CD4-positive, alpha-beta T cell (primary cell): ENCODE data around the gene PLCD1. TPM values are rescaled to one million over a fixed set of nuclear protein-coding genes. Genes with fewer than 3 reads are reported as not detected.
A peak's percentile ranks its signal among the peaks of the same experiment; 100 is the strongest.
"Not testable (repeated sequence)": the region's sequence is repeated elsewhere in the genome, so short reads cannot be mapped to it uniquely, and the experiment has no call there.

ENCODE experiments used
- ATAC-seq: fragments of 200-7000 bp; cut with Tn5 transposase; one replicate; pipeline ENCODE4 v1.10.0; 2022; ENCODE audit warnings: mild to moderate bottlenecking; ENCODE audit not compliant: poor library complexity
- CTCF ChIA-PET: fragments of 350-600 bp; sonication (Branson Sonifier 250); formaldehyde crosslinking; loops from one replicate; lab custom pipeline; 2021; ENCODE audit warnings: antibody characterized with exemption, inconsistent platforms; lab: Charles Lee
- POLR2A ChIA-PET: fragments of 350-600 bp; sonication (Branson Sonifier 250); formaldehyde crosslinking; loops from one replicate; lab custom pipeline; 2021; ENCODE audit warnings: antibody characterized with exemption, inconsistent platforms; lab: Charles Lee
- DNase-seq, 14 experiments: peaks; one replicate each; pipeline ENCODE4 v3.0.0-alpha.2; 2013 to 2020; ENCODE audit warnings: mixed read lengths in 2 of 14
- H3K27ac ChIP-seq, 2 donors: one replicate each; pipeline versions ENCODE4 v1.5.1 to v1.7.0; 2013; ENCODE audit warnings: low read length in 2 of 2, low read depth in 1 of 2, mild to moderate bottlenecking in 1 of 2
- H3K27me3 ChIP-seq, 2 experiments: 1 replicate in 1 of 2; 2 replicates in 1 of 2; pipeline versions ENCODE4 v1.6.1 to v1.7.0; 2013; ENCODE audit warnings: low read length in 2 of 2, control low read depth in 1 of 2, mild to moderate bottlenecking in 1 of 2, moderate library complexity in 1 of 2; ENCODE audit not compliant: insufficient read depth in 2 of 2, control insufficient read depth in 1 of 2
- H3K36me3 ChIP-seq: one replicate; pipeline ENCODE4 v1.6.1; 2013; ENCODE audit warnings: low read length, control low read depth; ENCODE audit not compliant: insufficient read depth
- H3K4me1 ChIP-seq: one replicate; pipeline ENCODE4 v1.6.1; 2013; ENCODE audit warnings: low read length, control low read depth; ENCODE audit not compliant: insufficient read depth
- H3K4me3 ChIP-seq: one replicate; pipeline ENCODE4 v1.5.1; 2013; ENCODE audit warnings: mild to moderate bottlenecking, low read length, moderate library complexity
- H3K9me3 ChIP-seq, 2 experiments: 1 replicate in 1 of 2; 2 replicates in 1 of 2; pipeline versions ENCODE4 v1.6.1 to v1.7.0; 2013; ENCODE audit warnings: low read length in 2 of 2, mild to moderate bottlenecking in 2 of 2, control low read depth in 1 of 2, moderate library complexity in 1 of 2; ENCODE audit not compliant: control insufficient read depth in 1 of 2, insufficient read depth in 1 of 2
- H3K27ac Mint-ChIP-seq: one replicate; pipeline ENCODE4 v1.8.0; 2020; ENCODE audit warnings: mixed read lengths
- H3K27me3 Mint-ChIP-seq: one replicate; pipeline ENCODE4 v1.8.0; 2021; ENCODE audit warnings: mixed read lengths
- H3K36me3 Mint-ChIP-seq: one replicate; pipeline ENCODE4 v1.8.0; 2021; ENCODE audit warnings: low read depth, mixed read lengths
- H3K4me1 Mint-ChIP-seq: one replicate; pipeline ENCODE4 v1.8.0; 2021; ENCODE audit warnings: low read depth, mixed read lengths
- H3K4me3 Mint-ChIP-seq: one replicate; pipeline ENCODE4 v1.8.0; 2020; ENCODE audit warnings: mild to moderate bottlenecking, mixed read lengths
- H3K9me3 Mint-ChIP-seq: one replicate; pipeline ENCODE4 v1.8.0; 2020; ENCODE audit warnings: mixed read lengths
- CTCF ChIP-seq: fragments of 200-600 bp; IDR thresholded peaks from one replicate; pipeline ENCODE4 v1.8.0; 2022; ENCODE audit warnings: antibody characterized with exemption, mild to moderate bottlenecking
- intact Hi-C, 2 experiments: fragments of 100-400 bp; cut with DNase I in 1 of 2; cut with micrococcal nuclease in 1 of 2; formaldehyde crosslinking; loops; one replicate each; pipeline versions ENCODE4 v1.15.1 to v1.9.0; 2023 to 2025; cut with DNase I, micrococcal nuclease
- total RNA-seq, 174 experiments: library from RNA in 2 of 174; stranded (reverse) in 2 of 174; gene quantifications; one replicate each; pipeline ENCODE4 v1.2.3 and lab custom pipeline; 2021 to 2026

Gene PLCD1
- total RNA-seq, 2 experiments from 2014 or later = 67.0 to 69.8 TPM

- no peak overlapping the region for H3K27ac ChIP-seq
- no peaks in the 10 kb centered on the region for H3K9me3 Mint-ChIP-seq
- intact Hi-C loops = no loop called here
- H3K4me3 ChIP-seq = no peak overlapping the region
- CTCF ChIA-PET = no interaction called here
- no peaks in the 10 kb centered on the region for H3K9me3 ChIP-seq
- H3K27me3 ChIP-seq = no peaks in the 10 kb centered on the region
- no peaks in the 10 kb centered on the region for H3K36me3 ChIP-seq
- no peak for TF ChIP-seq CTCF
- peak overlapping the region; percentile 47 for H3K27ac Mint-ChIP-seq
- POLR2A ChIA-PET = no interaction called here
- peaks cover 17% of the 10 kb centered on the region for H3K4me1 ChIP-seq
- peaks cover 12% of the 10 kb centered on the region for H3K36me3 Mint-ChIP-seq
- no peaks in the 10 kb centered on the region for H3K27me3 Mint-ChIP-seq
- ATAC-seq (no peak), DNase-seq (no peak)
- H3K4me1 Mint-ChIP-seq = peaks cover 27% of the 10 kb centered on the region
- peak overlapping the region; percentile 54 for H3K4me3 Mint-ChIP-seq
Measured at GRCh38 chr3:37989821-37990480, 39.5 kb downstream of the PLCD1 start.

- Mint-ChIP-seq H3K4me3 (no peak overlapping the region), H3K36me3 (peaks cover 5% of the 10 kb centered on the region), H3K4me1 (peaks cover 18% of the 10 kb centered on the region), H3K27ac (peak overlapping the region; percentile 47), H3K27me3 (no peaks in the 10 kb centered on the region), H3K9me3 (no peaks in the 10 kb centered on the region)
- ChIA-PET POLR2A (no interaction called here), CTCF (no interaction called here)
- no peaks in the 10 kb centered on the region for H3K36me3 ChIP-seq
- H3K9me3 ChIP-seq = no peaks in the 10 kb centered on the region
- peaks cover 14% of the 10 kb centered on the region for H3K4me1 ChIP-seq
- H3K27me3 ChIP-seq = no peaks in the 10 kb centered on the region
- H3K4me3 ChIP-seq = no peak overlapping the region
- no peak for ATAC-seq
- TF ChIP-seq CTCF = no peak
- DNase-seq = no peak
- H3K27ac ChIP-seq = no peak overlapping the region
- intact Hi-C loops = no loop called here
Measured at GRCh38 chr3:37988931-37989525, 40.4 kb downstream of the PLCD1 start.

GRCh38 chr3:37988376-37988775 lies 41.1 kb downstream of the PLCD1 start:
- CTCF ChIA-PET, intact Hi-C loops, H3K27ac ChIP-seq, H3K27me3 Mint-ChIP-seq, ATAC-seq, H3K36me3 Mint-ChIP-seq, H3K27ac Mint-ChIP-seq, H3K9me3 Mint-ChIP-seq, H3K36me3 ChIP-seq, POLR2A ChIA-PET, H3K4me3 ChIP-seq, H3K4me3 Mint-ChIP-seq, H3K9me3 ChIP-seq, H3K27me3 ChIP-seq, H3K4me1 ChIP-seq: not testable (repeated sequence)
- peaks cover 11% of the 10 kb centered on the region for H3K4me1 Mint-ChIP-seq
- DNase-seq = peak in 1 of 14 experiments; percentile 20
